Stimulated activated CD4-positive, alpha-beta T cell treated with anti-CD3 and anti-CD28 coated beads, Interleukin-12 subunit alpha, Interleukin-12 subunit beta, amount 100 ng/mL, for 4 hours (primary cell): ENCODE measurements around the gene ERBB4.
"Not testable (repeated sequence)": the region's sequence is repeated elsewhere in the genome, so short reads cannot be mapped to it uniquely, and the experiment has no call there.

Experiments used
- DNase-seq: peaks from one replicate; pipeline ENCODE4 v3.0.0-alpha.2; 2020

The ERBB4 gene

GRCh38 chr2:212193803-212194202, 344.8 kb downstream of the ERBB4 start:
- DNase-seq, result no peak

DNA sequence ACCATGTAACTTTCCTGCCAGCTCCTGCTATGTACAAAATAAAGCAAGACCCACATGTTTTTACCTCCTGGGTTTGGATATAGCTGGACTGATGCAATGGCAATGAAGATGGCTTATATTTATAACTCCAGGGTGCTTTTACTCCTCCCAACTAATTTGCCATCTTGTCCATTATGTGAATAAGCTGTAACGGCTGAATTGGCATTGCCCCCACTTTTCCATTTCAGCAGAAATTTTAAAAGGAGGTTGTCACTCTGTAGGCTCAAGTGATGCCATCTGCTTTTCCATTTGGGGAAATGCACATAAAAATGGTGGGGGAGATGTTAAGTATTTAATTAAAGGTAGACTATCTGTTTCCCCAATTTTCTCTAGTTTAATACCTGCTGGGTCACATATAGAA, 345.5 kb downstream of the ERBB4 start:
- DNase-seq, result no peak

GRCh38 chr2:212191438-212191837, 347.2 kb downstream of the ERBB4 start:
- DNase-seq, result not testable (repeated sequence)

- DNase-seq, result no peak
Observed at GRCh38 chr2:212186166-212186565, 352.4 kb downstream of the ERBB4 start.

GRCh38 chr2:212181646-212182045, 357.0 kb downstream of the ERBB4 start:
- DNase-seq, result no peak

DNA sequence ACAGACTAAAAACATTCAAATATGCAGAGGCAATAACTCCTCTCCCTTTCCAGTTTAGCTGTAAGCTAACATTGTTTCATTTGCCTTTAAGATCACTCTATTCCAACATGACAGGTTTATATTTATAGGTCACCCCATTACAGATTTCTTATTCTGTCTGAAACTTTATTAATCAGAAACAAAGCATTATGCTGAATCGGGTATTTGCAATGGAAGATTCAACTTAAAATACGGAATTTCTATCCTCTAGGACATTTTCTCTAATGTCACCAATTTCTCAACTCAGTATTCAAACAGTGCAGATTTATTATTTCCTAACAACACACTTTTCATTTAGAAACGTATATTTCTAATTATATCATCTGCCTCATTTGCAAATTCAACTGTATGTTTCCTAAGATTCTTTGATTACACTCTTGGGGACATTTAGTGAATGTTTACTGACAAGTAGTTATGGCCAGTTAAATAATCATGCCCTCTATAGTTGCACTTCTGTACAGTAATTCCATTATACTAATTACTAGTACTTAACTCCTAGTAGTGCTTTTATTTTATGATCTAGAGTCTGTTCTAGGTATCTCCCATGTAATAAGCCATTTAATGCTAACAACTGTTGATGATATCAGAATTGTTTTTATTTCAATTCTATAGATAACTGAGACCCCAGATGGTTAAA, 358.1 kb downstream of the ERBB4 start:
- DNase-seq, result no peak

DNA sequence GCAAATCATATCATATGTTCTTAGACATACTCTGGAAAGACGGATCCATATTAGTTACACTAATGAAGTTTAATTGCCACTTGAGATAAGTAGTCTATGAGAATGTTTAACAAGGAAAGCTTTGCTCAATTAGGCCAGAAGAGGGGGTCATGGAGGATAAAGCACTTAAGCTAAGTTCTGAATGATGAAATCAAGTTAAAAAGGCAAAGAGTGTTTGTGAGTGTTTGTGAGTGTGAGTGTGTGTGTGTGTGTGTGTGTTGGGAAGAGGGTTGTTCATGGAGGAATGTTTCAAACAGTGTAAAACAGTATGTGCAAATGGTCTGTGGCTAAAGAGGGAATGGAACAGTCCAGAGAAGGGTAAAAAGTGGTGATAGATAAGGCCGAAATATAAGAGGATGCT, 360.9 kb downstream of the ERBB4 start:
- DNase-seq, result no peak

GRCh38 chr2:212176151-212176550, 362.5 kb downstream of the ERBB4 start:
- DNase-seq, result no peak

GRCh38 chr2:212173756-212174510, 364.7 kb downstream of the ERBB4 start:
- DNase-seq, result no peak

- DNase-seq, result no peak
Observed at GRCh38 chr2:212173331-212173730, 365.3 kb downstream of the ERBB4 start.

DNA sequence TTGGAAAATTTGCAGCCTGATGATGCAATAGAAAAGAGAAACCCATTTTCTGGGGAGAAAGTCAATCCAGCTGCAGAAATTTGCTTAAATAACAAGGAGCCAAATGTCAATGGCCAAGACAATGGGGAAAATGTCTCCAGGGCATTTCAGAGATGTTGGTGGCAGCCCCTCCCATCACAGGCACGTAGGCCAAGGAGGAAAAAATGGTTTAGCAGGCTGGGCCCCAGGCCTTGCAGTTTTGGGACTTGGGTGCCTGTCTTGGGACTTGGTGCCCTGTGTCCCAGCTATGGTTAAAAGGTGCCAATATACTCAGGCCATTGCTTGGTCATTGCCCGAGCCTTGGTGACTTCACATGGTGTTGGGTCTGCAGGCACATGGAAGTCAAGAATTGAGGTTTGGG, 368.2 kb downstream of the ERBB4 start:
- DNase-seq, result no peak

GRCh38 chr2:212158081-212158480, 380.5 kb downstream of the ERBB4 start:
- DNase-seq, result no peak

DNA sequence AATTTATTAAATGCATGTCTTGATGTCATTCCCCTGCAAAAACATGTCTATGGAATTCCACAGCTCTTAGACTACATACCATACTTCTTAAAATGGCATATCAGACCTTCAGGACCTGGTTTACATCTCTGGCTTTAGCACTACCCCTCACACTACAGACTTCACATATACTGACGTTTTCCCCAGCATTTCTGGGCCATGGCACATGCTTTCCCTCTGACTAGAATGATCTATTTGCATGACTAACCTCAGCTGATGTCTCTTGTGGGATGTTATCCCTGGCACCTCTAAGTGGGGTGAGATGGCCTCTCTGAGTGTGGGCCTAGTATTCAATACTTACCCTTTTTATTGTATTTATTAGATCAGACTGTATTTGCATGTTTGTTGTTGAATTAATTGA, 381.6 kb downstream of the ERBB4 start:
- no peak for DNase-seq

DNA sequence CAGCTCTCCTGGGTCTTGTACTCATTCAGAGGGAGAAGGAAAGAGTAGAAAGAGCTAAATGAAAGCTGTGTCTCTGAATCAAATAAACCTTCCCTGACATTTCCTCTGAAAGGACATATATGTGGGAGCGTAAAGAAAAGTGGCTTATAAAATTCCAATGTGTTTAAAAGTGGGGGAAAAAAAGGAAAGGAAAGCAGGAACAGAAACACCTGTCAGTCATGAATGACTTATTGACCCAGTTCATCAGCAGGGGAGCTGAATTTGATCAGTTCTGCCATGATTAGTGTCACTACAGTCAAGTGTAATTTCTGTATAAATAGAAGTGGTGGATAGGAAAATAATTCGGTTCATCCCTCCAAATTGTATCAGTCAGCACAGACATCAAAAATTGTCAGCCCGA, 382.5 kb downstream of the ERBB4 start:
- no peak for DNase-seq

DNA sequence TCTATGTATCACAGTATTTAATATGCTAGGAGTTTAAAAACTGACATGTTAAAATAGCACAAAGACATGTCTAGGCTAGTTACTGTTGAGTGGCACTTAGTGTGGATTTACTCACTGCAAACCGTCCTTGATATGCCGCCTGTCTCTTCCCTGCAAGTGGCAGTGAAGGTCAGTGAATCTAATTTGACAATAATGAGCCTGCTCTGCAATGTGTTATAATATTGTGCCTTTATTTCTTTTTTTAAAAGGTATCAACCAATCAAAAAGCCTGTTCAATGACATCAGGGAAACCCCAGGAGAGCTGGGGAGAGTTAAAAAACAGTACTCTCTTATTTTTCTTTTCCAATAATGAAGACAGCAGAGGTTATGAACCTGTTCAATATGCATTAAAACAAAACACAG, 384.1 kb downstream of the ERBB4 start:
- no peak for DNase-seq

DNA sequence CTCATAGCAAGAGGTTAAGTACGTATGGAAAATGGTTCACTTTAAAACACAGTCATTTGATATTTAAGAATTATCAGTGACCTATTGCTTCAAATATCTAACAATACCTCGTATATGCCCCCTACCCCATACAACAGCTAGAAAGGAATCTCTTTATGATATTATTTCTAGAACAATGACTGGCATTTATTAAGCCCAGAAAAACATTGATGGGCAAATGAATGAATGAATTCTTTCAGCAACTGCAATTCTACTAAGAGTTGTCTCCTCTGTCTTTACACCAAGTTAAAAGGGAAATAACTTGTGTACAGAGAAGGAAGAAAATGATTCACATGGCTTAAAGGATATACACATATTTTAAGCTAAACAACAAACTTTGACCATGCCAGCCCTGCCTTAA, 384.7 kb downstream of the ERBB4 start:
- no peak for DNase-seq

DNA sequence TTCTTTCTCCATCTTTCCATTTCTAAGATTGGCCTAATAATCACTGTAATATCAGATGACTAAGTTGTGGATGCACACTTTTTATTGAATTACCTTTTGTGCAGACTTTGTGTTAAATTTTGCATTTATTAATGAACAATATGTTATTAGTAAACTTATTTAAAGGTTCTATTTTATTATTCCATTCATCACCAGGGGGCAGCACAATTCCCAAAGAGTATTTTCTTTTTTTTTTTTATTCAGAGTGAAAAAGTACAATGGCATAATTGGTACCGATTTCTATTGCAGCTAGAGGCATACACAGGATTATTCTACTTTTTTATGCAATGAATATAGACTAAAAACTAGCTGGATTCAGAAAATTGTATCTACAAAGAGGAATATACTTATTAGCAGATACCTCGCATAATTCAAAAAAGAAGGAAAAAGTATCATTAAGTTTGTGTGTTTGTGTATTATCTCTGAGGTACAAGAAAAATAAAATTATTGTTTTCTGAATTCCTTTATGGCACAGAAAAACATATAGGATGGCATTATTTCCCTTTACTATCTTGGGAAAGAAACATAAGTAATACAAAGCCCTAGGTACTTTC, 390.6 kb downstream of the ERBB4 start:
- no peak for DNase-seq

GRCh38 chr2:212146416-212146815, 392.2 kb downstream of the ERBB4 start:
- DNase-seq, result no peak

DNA sequence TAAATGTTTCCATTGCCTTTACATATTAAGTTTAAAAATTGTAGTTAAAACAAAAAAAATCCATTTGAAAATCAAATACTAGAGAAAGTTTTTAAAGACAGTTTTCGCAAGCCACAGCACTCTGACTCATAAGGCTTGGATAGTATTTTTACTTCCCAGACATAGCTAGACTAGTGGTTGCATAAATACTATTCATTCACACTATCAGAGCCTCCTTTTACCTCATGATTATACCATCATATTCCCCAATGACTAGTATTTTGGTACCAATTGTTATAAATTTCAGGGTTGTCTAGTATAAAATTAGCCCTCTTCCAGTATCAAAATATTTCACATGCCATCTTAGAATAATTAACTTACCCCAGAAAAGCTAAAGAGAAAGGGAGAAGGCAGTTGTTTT, 393.5 kb downstream of the ERBB4 start:
- no peak for DNase-seq

DNA sequence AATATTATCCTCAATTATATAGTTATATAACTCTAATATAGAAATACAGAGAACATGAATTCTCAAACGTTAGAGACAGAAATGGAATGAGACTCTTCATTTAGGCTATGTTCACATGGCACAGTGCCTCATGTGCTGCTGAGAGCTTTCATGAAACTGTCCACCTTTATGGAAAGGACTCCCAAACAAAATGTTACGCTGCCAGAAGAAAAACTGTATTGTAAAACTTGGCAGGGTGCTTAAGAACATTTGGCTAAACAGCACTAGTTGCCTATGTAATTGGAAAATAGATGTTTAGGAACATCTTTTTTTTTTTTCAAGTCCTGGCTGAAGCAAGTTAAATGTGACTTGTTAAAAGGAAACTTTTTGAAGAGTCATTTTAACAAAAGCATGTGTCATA, 396.0 kb downstream of the ERBB4 start:
- no peak for DNase-seq

DNA sequence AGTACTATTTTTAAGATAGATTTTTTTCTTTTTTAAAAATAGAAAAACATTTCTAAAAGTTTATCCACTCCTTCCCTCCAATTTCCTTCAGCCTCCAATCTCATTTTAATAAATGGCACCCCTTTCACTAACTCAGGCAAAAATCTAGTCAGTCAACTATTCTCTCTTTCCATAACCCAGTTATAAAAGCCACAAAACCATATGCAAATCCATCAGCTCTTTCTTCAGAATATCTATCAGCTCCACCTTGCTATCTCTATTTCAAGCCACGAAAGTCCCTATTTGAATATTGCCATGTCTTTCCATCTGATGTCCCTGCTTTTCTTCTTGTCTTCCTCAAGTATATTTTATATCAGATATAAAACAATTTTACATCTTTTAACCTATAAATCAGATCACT, 397.1 kb downstream of the ERBB4 start:
- DNase-seq, result no peak

- DNase-seq, result no peak
Observed at GRCh38 chr2:212136216-212136795, 402.3 kb downstream of the ERBB4 start.

DNA sequence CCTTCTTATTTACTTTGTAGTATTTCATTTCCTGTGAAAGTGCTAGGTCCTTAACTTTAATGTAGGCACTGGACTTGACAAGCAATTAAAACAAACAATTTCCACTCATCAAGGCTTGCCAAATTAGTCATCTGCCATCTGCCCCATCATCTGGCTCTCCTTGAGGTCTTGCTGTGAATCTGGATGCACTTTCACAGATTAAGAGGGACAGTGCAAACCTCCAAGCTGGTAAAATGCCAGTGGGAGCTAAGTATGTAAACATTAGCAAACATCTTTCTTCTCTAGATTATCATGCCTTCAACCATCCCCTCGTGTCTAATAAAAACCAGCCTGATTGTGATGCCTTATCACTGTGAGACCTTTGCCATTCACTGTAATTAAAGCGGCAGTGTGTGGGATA, 402.9 kb downstream of the ERBB4 start:
- no peak for DNase-seq

DNA sequence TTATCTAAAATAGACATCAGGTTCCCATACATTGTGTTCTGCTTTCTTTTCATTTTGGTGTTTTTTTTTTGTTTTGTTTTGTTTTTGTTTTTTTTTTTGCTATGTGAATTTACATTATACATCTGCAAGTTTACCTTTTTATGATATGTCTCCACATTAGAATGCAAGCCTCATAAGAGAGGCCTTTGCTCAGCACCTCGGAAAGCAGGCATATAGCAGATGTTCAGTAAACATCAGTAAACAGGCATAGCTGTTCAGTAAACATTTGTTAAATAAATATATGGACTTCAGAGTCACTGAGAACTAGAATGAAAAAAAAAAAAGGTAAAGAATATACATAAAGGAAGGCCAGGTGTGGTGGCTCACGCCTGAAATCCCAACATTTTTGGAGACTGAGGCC, 405.3 kb downstream of the ERBB4 start:
- DNase-seq, result no peak
